Activated B cell treated with CpG ODN at 0.5 μM for 24 hours (primary cell): ENCODE measurements around the gene CRYGA. TPM values are rescaled to one million over a fixed set of nuclear protein-coding genes. Genes with fewer than 3 reads are reported as not detected.
"Not testable (repeated sequence)": the region's sequence is repeated elsewhere in the genome, so short reads cannot be mapped to it uniquely, and the experiment has no call there.

ENCODE experiments used
- ATAC-seq: fragments of 200-7000 bp; cut with Tn5 transposase; one replicate; pipeline ENCODE4 v1.10.0; 2021; ENCODE audit warnings: low read depth, mild to moderate bottlenecking, moderate library complexity
- CTCF ChIA-PET: fragments of 350-600 bp; sonication (Branson Sonifier 250); formaldehyde crosslinking; loops from one replicate; lab custom pipeline; 2021; ENCODE audit warnings: antibody characterized with exemption; lab: Charles Lee
- POLR2A ChIA-PET: fragments of 350-600 bp; sonication (Branson Sonifier 250); formaldehyde crosslinking; loops from one replicate; lab custom pipeline; 2021; ENCODE audit warnings: antibody characterized with exemption; lab: Charles Lee
- DNase-seq: peaks from one replicate; pipeline ENCODE4 v3.0.0; 2022
- H3K27ac Mint-ChIP-seq: one replicate; pipeline ENCODE4 v1.8.0; 2020; ENCODE audit warnings: mixed read lengths
- H3K27me3 Mint-ChIP-seq: one replicate; pipeline ENCODE4 v1.8.0; 2021; ENCODE audit warnings: mixed read lengths
- H3K36me3 Mint-ChIP-seq: one replicate; pipeline ENCODE4 v1.8.0; 2021; ENCODE audit warnings: low read depth, mixed read lengths
- H3K4me1 Mint-ChIP-seq: one replicate; pipeline ENCODE4 v1.8.0; 2021; ENCODE audit warnings: mixed read lengths
- H3K4me3 Mint-ChIP-seq: one replicate; pipeline ENCODE4 v1.8.0; 2020; ENCODE audit warnings: mild to moderate bottlenecking, mixed read lengths
- H3K9me3 Mint-ChIP-seq: one replicate; pipeline ENCODE4 v1.8.0; 2020; ENCODE audit warnings: mixed read lengths
- intact Hi-C: fragments of 100-400 bp; cut with micrococcal nuclease; formaldehyde crosslinking; loops from one replicate; pipeline ENCODE4 v1.15.1; 2024
- total RNA-seq: library from RNA; stranded (reverse); gene quantifications from 2 replicates; pipeline ENCODE4 v1.2.3, GENCODE V29; 2022
- TF ChIP-seq, protein P1 (sequence below): fragments of 200-600 bp; IDR thresholded peaks from one replicate; pipeline ENCODE4 v1.8.0; 2022; ENCODE audit warnings: antibody characterized with exemption, mild to moderate bottlenecking

Gene CRYGA
- total RNA-seq, 1 donor from 2014 or later = not detected

DNA sequence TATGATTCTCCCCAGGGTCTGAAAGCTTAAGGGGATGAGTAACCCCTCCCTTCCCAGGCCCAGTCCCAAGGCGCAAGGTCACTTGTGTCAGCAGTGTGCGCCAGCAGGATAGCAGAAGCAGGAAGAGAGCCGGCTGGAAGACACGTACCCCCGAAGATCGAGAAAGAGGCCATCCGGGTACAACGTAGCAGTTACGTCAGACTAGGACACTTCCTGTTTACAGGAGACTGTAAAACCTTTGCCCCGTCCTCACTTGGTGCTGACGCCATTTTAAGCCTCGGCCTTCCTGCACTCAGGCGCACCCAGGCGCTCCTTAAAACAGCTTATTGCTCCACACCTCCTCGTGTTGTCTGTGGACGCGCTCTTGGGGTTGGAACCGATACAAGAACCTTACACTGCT lies 23.9 kb downstream of the CRYGA start:
- intact Hi-C loops = no loop called here
- TF ChIP-seq, protein P1, sequence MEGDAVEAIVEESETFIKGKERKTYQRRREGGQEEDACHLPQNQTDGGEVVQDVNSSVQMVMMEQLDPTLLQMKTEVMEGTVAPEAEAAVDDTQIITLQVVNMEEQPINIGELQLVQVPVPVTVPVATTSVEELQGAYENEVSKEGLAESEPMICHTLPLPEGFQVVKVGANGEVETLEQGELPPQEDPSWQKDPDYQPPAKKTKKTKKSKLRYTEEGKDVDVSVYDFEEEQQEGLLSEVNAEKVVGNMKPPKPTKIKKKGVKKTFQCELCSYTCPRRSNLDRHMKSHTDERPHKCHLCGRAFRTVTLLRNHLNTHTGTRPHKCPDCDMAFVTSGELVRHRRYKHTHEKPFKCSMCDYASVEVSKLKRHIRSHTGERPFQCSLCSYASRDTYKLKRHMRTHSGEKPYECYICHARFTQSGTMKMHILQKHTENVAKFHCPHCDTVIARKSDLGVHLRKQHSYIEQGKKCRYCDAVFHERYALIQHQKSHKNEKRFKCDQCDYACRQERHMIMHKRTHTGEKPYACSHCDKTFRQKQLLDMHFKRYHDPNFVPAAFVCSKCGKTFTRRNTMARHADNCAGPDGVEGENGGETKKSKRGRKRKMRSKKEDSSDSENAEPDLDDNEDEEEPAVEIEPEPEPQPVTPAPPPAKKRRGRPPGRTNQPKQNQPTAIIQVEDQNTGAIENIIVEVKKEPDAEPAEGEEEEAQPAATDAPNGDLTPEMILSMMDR = no peak
- no peak overlapping the region for H3K27ac Mint-ChIP-seq
- POLR2A ChIA-PET = no interaction called here
- peaks cover 5% of the 10 kb centered on the region for H3K9me3 Mint-ChIP-seq
- CTCF ChIA-PET = no interaction called here
- no peak for DNase-seq
- H3K4me1 Mint-ChIP-seq = no peaks in the 10 kb centered on the region
- H3K4me3 Mint-ChIP-seq = no peak overlapping the region
- ATAC-seq = no peak
- no peaks in the 10 kb centered on the region for H3K36me3 Mint-ChIP-seq
- H3K27me3 Mint-ChIP-seq = no peaks in the 10 kb centered on the region

DNA sequence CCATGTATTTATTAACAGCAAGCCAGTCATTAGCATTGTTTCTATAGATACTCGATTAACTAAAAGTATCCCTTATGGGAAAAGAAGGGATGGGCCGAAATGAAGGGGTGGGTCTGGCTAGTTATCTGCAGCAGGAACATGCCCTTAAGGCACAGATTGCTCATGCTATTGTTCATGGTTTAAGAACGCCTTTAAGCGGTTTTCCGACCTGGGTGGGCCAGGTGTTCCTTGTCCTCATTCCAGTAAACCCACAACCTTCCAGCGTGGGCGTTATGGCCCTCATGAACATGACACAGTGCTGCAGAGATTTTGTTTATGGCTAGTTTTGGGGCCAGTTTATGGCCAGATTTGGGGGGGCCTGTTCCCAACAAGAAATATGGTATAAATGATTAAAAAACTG lies 25.1 kb downstream of the CRYGA start:
- DNase-seq, intact Hi-C loops, POLR2A ChIA-PET, H3K4me3 Mint-ChIP-seq, H3K27me3 Mint-ChIP-seq, CTCF ChIA-PET, ATAC-seq, H3K4me1 Mint-ChIP-seq, H3K36me3 Mint-ChIP-seq, H3K27ac Mint-ChIP-seq, H3K9me3 Mint-ChIP-seq: not testable (repeated sequence)

DNA sequence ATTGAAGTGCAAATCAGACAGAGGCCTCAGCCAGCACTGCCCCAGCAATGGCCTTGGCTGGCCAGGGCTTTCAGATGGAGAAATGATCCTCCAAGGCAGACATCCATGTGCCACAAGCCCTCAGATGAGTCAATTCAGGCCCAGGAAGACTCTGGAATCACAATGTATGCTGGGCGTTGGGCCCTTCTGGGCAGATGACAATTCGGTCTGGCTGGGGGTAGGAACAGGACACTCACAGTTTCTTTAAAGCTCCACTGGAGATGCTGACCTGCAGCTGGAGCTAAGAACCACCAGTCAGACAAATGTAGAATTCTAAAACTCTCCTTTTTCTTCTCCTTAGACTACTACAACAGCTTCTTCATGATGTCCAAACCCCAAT lies 26.7 kb downstream of the CRYGA start:
- CTCF ChIA-PET = no interaction called here
- H3K4me1 Mint-ChIP-seq = no peaks in the 10 kb centered on the region
- H3K27me3 Mint-ChIP-seq = peaks cover 5% of the 10 kb centered on the region
- intact Hi-C loops = no loop called here
- H3K27ac Mint-ChIP-seq = no peak overlapping the region
- H3K9me3 Mint-ChIP-seq = peaks cover 5% of the 10 kb centered on the region
- DNase-seq (no peak), ATAC-seq (no peak)
- POLR2A ChIA-PET = no interaction called here
- no peak overlapping the region for H3K4me3 Mint-ChIP-seq
- H3K36me3 Mint-ChIP-seq = no peaks in the 10 kb centered on the region
- TF ChIP-seq, protein P1 = no peak

DNA sequence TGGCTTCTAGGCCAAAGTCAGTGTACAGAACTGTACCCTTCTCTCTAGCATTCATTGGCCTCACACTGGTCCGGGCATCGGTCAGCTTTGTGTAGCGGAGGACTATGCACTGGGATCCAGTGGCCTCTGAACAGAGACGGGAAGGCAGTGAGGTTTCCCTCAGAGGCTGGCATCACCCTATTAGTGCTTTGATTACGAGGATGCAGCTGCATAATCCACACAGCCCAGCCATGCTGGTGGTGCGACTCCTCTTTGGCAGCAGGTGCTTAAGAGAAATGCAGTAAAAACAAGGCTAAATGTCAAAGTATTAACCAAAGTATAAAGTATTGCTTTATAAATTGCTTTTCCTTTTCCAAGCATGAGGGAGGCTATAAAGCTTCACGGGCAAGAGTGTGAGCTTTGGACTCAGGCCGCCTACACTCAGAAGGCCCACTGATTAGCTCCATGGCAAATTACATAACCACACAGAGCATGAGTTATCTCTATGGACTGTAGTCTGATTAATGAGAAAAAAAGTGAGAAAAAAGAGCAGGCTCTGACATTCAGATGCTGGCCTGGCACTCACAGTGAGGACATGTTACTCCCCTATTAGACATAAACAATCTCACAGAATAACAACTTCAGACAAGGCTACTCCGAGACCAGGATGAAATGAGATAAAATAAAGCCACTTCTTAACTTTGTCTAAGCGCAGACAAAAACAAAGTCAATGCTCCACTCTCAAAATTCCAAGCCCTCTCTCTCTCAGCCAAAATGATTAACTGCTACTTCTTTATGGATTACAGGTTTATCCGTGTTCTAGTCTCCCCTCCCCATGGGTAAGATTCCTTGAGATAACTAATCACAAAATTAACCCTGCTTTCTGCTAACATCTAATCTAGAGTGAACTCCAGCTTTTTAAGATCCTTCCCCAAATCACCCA lies 27.3 kb downstream of the CRYGA start:
- Mint-ChIP-seq H3K9me3 (peaks cover 5% of the 10 kb centered on the region), H3K4me1 (no peaks in the 10 kb centered on the region), H3K27ac (no peak overlapping the region), H3K27me3 (peaks cover 5% of the 10 kb centered on the region), H3K4me3 (no peak overlapping the region), H3K36me3 (no peaks in the 10 kb centered on the region)
- ChIA-PET CTCF (no interaction called here), POLR2A (no interaction called here)
- DNase-seq (no peak), ATAC-seq (no peak)
- TF ChIP-seq, protein P1 = no peak
- intact Hi-C loops = no loop called here

DNA sequence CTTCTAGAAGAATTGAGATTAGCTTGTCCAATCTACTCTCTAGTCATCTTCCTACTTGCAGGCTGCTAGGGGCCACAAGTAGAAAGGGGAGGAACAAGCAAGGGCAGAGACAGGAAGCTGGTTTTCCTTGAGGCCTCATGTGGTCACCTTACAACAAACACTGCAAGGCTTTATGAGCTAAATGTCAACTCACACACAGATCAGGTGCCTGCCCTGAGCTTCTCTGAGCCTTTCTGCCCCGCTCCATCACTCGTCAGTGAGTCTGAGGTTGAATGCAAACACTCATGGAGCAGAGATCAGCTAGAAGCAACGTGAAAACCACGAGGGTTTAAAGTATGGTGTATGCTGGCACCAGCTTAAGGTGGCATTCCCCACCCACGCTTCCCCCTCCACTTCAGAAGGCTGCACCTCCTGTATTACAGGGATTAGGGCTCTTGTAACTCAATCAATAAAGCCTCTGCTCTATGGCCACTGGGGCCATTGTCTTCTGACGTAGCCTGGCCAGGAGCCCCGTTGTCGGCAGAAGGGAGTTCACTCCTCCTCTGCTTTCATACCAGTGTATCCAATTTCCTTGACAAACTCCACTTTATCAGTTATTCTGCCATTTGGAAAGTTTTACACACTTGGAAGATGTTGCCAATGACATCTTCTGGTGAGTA lies 28.3 kb downstream of the CRYGA start:
- no peak for ATAC-seq
- no peak overlapping the region for H3K27ac Mint-ChIP-seq
- intact Hi-C loops = no loop called here
- no peaks in the 10 kb centered on the region for H3K36me3 Mint-ChIP-seq
- no peaks in the 10 kb centered on the region for H3K4me1 Mint-ChIP-seq
- CTCF ChIA-PET = no interaction called here
- TF ChIP-seq, protein P1 = no peak
- POLR2A ChIA-PET = no interaction called here
- H3K27me3 Mint-ChIP-seq = peaks cover 5% of the 10 kb centered on the region
- H3K9me3 Mint-ChIP-seq = peaks cover 5% of the 10 kb centered on the region
- DNase-seq = no peak
- no peak overlapping the region for H3K4me3 Mint-ChIP-seq
